ENCODE results near the gene NBEA. TPM values are rescaled to one million over a fixed set of nuclear protein-coding genes. Genes with fewer than 3 reads are reported as not detected.

The NBEA gene
- total RNA-seq, 1 donor from 2014 or later, result 6.6 TPM

GRCh38 chr13:35698911-35699576, 757.0 kb downstream of the NBEA start:
- intact Hi-C loops (cut with DNase I), result no loop called here
- Histone ChIP-seq H3K4me1 (no peaks in the 10 kb centered on the region), H3K9me3 (no peaks in the 10 kb centered on the region), H3K4me3 (no peak overlapping the region), H3K36me3 (no peaks in the 10 kb centered on the region), H3K27ac (no peak overlapping the region), H3K27me3 (ENCODE audit: low read depth) (no peaks in the 10 kb centered on the region)
- DNase-seq (no peak), ATAC-seq (no peak)
- no peak for TF ChIP-seq CTCF (IDR thresholded peaks at IDR 0.05)

GRCh38 chr13:35699825-35700510, 757.9 kb downstream of the NBEA start:
- intact Hi-C loops (cut with DNase I), result no loop called here
- ATAC-seq, result no peak
- Histone ChIP-seq H3K4me3 (no peak overlapping the region), H3K4me1 (no peaks in the 10 kb centered on the region), H3K36me3 (no peaks in the 10 kb centered on the region), H3K27ac (no peak overlapping the region), H3K9me3 (no peaks in the 10 kb centered on the region), H3K27me3 (ENCODE audit: low read depth) (no peaks in the 10 kb centered on the region)
- DNase-seq, result no peak
- no peak for TF ChIP-seq CTCF (IDR thresholded peaks at IDR 0.05)

GRCh38 chr13:35700671-35701070, 758.6 kb downstream of the NBEA start:
- DNase-seq, result no peak
- Histone ChIP-seq H3K4me3 (no peak overlapping the region), H3K27me3 (ENCODE audit: low read depth) (no peaks in the 10 kb centered on the region), H3K27ac (no peak overlapping the region), H3K4me1 (no peaks in the 10 kb centered on the region), H3K9me3 (no peaks in the 10 kb centered on the region), H3K36me3 (no peaks in the 10 kb centered on the region)
- TF ChIP-seq CTCF (IDR thresholded peaks at IDR 0.05), result no peak
- no peak for ATAC-seq
- intact Hi-C loops (cut with DNase I), result no loop called here

GRCh38 chr13:35702316-35702715, 760.2 kb downstream of the NBEA start:
- no peak for TF ChIP-seq CTCF (IDR thresholded peaks at IDR 0.05)
- H3K27ac ChIP-seq, result no peak overlapping the region
- no peaks in the 10 kb centered on the region for H3K4me1 ChIP-seq
- no peak overlapping the region for H3K4me3 ChIP-seq
- no peaks in the 10 kb centered on the region for H3K27me3 ChIP-seq (ENCODE audit: low read depth)
- intact Hi-C loops (cut with DNase I), result no loop called here
- no peaks in the 10 kb centered on the region for H3K9me3 ChIP-seq
- no peak for ATAC-seq
- H3K36me3 ChIP-seq, result no peaks in the 10 kb centered on the region
- DNase-seq, result no peak

- Histone ChIP-seq H3K27ac (no peak overlapping the region), H3K4me1 (no peaks in the 10 kb centered on the region), H3K27me3 (ENCODE audit: low read depth) (no peaks in the 10 kb centered on the region), H3K36me3 (no peaks in the 10 kb centered on the region), H3K9me3 (no peaks in the 10 kb centered on the region), H3K4me3 (no peak overlapping the region)
- intact Hi-C loops (cut with DNase I), result no loop called here
- DNase-seq (no peak), ATAC-seq (no peak)
- TF ChIP-seq CTCF (IDR thresholded peaks at IDR 0.05), result no peak
Measured at GRCh38 chr13:35703061-35703460, 761.0 kb downstream of the NBEA start.
